ENCODE data around the gene HCFC1R1.

Gene HCFC1R1

GRCh38 chr16:2973093-2973492 is 50.6 kb downstream of the HCFC1R1 start:
- DNase-seq = no peak
